ENCODE results near the gene TMEM221. TPM values are rescaled to one million over a fixed set of nuclear protein-coding genes. Genes with fewer than 3 reads are reported as not detected.

Gene TMEM221
- total RNA-seq, 6 experiments from 2014 or later, result 0.12 to 0.19 (median 0.16) TPM; not detected in 3

DNA sequence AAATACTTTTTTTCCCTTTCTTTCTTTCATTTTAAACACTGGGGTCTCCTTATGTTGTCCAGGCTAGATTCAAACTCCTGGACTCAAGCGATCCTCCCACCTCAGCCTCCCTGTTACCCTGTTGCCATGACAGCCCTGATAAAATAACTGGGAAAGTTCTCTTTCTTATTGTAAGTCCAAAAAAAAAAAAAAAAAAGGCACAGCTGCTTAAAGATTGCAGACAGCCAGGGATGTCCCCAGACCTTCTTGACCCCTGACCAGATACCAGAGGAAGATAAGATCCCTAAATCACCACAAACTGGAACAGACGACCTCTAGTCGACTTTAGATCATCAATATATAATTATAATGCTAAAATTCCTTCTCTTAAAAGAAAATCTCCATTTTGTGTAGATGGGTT, 29.8 kb downstream of the TMEM221 start:
- TF ChIP-seq, protein P1, sequence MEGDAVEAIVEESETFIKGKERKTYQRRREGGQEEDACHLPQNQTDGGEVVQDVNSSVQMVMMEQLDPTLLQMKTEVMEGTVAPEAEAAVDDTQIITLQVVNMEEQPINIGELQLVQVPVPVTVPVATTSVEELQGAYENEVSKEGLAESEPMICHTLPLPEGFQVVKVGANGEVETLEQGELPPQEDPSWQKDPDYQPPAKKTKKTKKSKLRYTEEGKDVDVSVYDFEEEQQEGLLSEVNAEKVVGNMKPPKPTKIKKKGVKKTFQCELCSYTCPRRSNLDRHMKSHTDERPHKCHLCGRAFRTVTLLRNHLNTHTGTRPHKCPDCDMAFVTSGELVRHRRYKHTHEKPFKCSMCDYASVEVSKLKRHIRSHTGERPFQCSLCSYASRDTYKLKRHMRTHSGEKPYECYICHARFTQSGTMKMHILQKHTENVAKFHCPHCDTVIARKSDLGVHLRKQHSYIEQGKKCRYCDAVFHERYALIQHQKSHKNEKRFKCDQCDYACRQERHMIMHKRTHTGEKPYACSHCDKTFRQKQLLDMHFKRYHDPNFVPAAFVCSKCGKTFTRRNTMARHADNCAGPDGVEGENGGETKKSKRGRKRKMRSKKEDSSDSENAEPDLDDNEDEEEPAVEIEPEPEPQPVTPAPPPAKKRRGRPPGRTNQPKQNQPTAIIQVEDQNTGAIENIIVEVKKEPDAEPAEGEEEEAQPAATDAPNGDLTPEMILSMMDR (IDR thresholded peaks at IDR 0.05), result no peak
- TF ChIP-seq POLR2A (IDR thresholded peaks at IDR 0.05), result no peak
- WGBS (ENCODE audit: insufficient coverage, low coverage, low lambda C conversion rate, missing lambda C conversion rate), result 62% methylated on average over 3 of the region's 3 CpGs
- ATAC-seq (no peak), DNase-seq (no peak)
- peaks cover 0 to 13% (median 0%) of the 10 kb centered on the region in 4 donors for H3K4me1 ChIP-seq
- peak overlapping the region in 1 of 3 donors; percentile 90 for H3K4me3 ChIP-seq
- intact Hi-C loops (cut with DNase I), result no loop called here
- no peaks in the 10 kb centered on the region for H3K9me3 ChIP-seq
- H3K27ac ChIP-seq, result peak overlapping the region in 1 of 3 donors; percentile 56
- H3K27me3 ChIP-seq, result no peaks in the 10 kb centered on the region
- peaks cover 0 to 4% (median 0%) of the 10 kb centered on the region in 4 donors for H3K36me3 ChIP-seq

DNA sequence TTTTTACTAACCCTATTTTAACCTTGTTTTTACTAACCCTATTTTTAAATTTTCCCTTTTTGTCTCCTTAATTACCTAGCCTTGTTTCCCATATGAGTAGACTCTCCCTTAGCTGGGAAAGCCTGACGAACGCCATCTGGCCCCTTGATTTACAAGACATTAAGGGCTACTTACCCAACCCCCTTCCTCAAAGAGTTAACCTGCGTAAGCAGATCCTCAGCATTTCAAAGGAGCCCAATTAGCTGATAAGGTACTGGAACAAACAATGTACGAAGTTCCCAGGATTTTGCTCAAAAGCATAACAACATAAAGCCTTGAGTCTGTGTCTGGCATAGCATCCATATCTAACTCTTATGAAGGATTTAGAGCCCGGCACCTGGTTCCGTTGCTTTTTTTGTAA, 33.3 kb downstream of the TMEM221 start:
- H3K4me3 ChIP-seq, result no peak overlapping the region
- peak overlapping the region in 1 of 3 donors; percentile 16 for H3K27ac ChIP-seq
- intact Hi-C loops (cut with DNase I), result no loop called here

DNA sequence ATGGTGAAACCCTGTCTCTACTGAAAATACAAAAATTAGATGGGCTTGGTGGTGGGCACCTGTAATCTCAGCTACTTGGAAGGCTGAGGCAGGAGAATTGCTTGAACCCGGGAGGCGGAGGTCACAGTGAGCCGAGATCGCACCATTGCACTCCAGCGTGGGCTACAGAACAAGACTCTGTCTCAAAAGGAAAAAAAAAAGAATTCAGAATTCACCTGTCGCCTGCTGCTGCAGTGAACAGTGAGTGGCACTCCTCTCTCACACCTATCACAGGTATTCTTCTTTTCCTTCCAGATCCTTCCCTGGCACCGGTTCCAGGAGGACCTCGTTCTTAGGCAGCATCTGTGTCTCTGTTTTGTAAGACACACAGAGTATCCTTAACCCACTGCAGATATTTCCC, 34.4 kb downstream of the TMEM221 start:
- Histone ChIP-seq H3K27ac (peak overlapping the region in 1 of 3 donors; percentile 38), H3K9me3 (no peaks in the 10 kb centered on the region), H3K4me3 (no peak overlapping the region), H3K36me3 (peaks cover 0 to 4% (median 0%) of the 10 kb centered on the region in 4 donors), H3K27me3 (no peaks in the 10 kb centered on the region), H3K4me1 (peaks cover 0 to 3% (median 0%) of the 10 kb centered on the region in 4 donors)
- 96% methylated on average over 3 of the region's 8 CpGs for WGBS (ENCODE audit: insufficient coverage, low coverage, low lambda C conversion rate, missing lambda C conversion rate)
- DNase-seq, result no peak
- no peak for ATAC-seq
- intact Hi-C loops (cut with DNase I), result no loop called here
- TF ChIP-seq, protein P1 (IDR thresholded peaks at IDR 0.05), result no peak
- TF ChIP-seq POLR2A (IDR thresholded peaks at IDR 0.05), result no peak

More for the DNA sequence above, 33.3 kb downstream of the TMEM221 start:
- Histone ChIP-seq H3K4me1 (peaks cover 0 to 6% (median 0%) of the 10 kb centered on the region in 4 donors), H3K27me3 (no peaks in the 10 kb centered on the region), H3K36me3 (peaks cover 0 to 4% (median 0%) of the 10 kb centered on the region in 4 donors), H3K9me3 (no peaks in the 10 kb centered on the region)
- TF ChIP-seq, protein P1 (IDR thresholded peaks at IDR 0.05), result no peak
- TF ChIP-seq POLR2A (IDR thresholded peaks at IDR 0.05), result no peak
- ATAC-seq (no peak), DNase-seq (no peak)
- WGBS (ENCODE audit: insufficient coverage, low coverage, low lambda C conversion rate, missing lambda C conversion rate), result 59% methylated on average over 6 of the region's 6 CpGs

DNA sequence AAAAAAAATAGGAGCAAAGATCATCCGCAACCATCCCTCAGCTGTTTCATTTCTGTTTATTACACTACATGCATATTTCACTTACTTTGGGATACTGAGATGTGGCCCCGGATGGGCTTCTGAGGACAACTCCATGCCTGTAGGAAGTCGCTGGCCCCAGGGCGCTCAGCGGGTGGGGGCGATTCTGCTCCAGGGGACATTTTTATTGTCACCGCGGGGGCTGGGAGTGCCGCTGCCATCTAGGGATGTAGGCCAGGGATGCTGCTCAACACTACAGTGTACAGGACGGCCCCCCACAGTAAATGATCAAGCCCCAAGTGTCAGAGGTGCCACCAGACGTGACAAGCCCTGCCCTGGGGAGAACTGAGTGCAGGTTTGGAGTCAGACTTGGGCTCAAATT, 36.7 kb downstream of the TMEM221 start:
- Histone ChIP-seq H3K4me1 (peaks cover 0 to 5% (median 0%) of the 10 kb centered on the region in 4 donors), H3K9me3 (no peaks in the 10 kb centered on the region), H3K27me3 (no peaks in the 10 kb centered on the region), H3K36me3 (peaks cover 0 to 4% (median 0%) of the 10 kb centered on the region in 4 donors), H3K27ac (peak overlapping the region in 1 of 3 donors; percentile 24), H3K4me3 (no peak overlapping the region)
- intact Hi-C loops (cut with DNase I), result no loop called here
- ATAC-seq (no peak), DNase-seq (no peak)
- WGBS (ENCODE audit: insufficient coverage, low coverage, low lambda C conversion rate, missing lambda C conversion rate), result 78% methylated on average over 8 of the region's 11 CpGs
- TF ChIP-seq POLR2A (IDR thresholded peaks at IDR 0.05), result no peak
- TF ChIP-seq, protein P1 (IDR thresholded peaks at IDR 0.05), result no peak

Measured in right lobe of liver (tissue), 6 donors.